Endothelial cell (in vitro differentiated cells): ENCODE measurements around the gene PDE4B. TPM values are rescaled to one million over a fixed set of nuclear protein-coding genes. Genes with fewer than 3 reads are reported as not detected.
"Not testable (repeated sequence)": the region's sequence is repeated elsewhere in the genome, so short reads cannot be mapped to it uniquely, and the experiment has no call there.

Source experiments
- DNase-seq: peaks from one replicate; pipeline ENCODE4 v3.0.0; 2021; ENCODE audit warnings: low spot score
- H3K27ac Mint-ChIP-seq: one replicate; pipeline ENCODE4 v1.8.0; 2021; ENCODE audit warnings: mixed read lengths, inconsistent platforms; ENCODE audit not compliant: unreplicated experiment
- H3K27me3 Mint-ChIP-seq: one replicate; pipeline ENCODE4 v1.8.0; 2021; ENCODE audit warnings: mild to moderate bottlenecking, moderate library complexity, mixed read lengths, inconsistent platforms; ENCODE audit not compliant: unreplicated experiment
- H3K36me3 Mint-ChIP-seq: one replicate; pipeline ENCODE4 v1.8.0; 2021; ENCODE audit warnings: mild to moderate bottlenecking, low read depth, mixed read lengths, inconsistent platforms; ENCODE audit not compliant: unreplicated experiment
- H3K4me1 Mint-ChIP-seq: one replicate; pipeline ENCODE4 v1.8.0; 2021; ENCODE audit warnings: mild to moderate bottlenecking, mixed read lengths, inconsistent platforms; ENCODE audit not compliant: unreplicated experiment
- H3K4me3 Mint-ChIP-seq: one replicate; pipeline ENCODE4 v1.8.0; 2021; ENCODE audit warnings: mild to moderate bottlenecking, mixed read lengths, inconsistent platforms; ENCODE audit not compliant: unreplicated experiment
- H3K9me3 Mint-ChIP-seq: one replicate; pipeline ENCODE4 v1.8.0; 2021; ENCODE audit warnings: mixed read lengths, inconsistent platforms; ENCODE audit not compliant: unreplicated experiment
- CTCF ChIP-seq: fragments of 200-600 bp; sonication (generic); IDR thresholded peaks from one replicate; pipeline ENCODE4 v1.5.0; 2021; ENCODE audit warnings: antibody characterized with exemption; ENCODE audit not compliant: unreplicated experiment
- total RNA-seq: library from RNA; stranded (reverse); fragmentation: NEBNext Ultra II Directional; extraction: Animal tissue kit (Norgen Biotek cat#: 25700); gene quantifications from one replicate; pipeline ENCODE4 v1.2.1, GENCODE V29; 2021; ENCODE audit not compliant: unreplicated experiment

The PDE4B gene
- total RNA-seq, 1 donor from 2014 or later: 45.6 TPM

- Mint-ChIP-seq H3K27me3 (peaks cover 2% of the 10 kb centered on the region), H3K9me3 (no peaks in the 10 kb centered on the region), H3K36me3 (no peaks in the 10 kb centered on the region), H3K27ac (no peak overlapping the region), H3K4me3 (no peak overlapping the region), H3K4me1 (no peaks in the 10 kb centered on the region)
- no peak for DNase-seq
- TF ChIP-seq CTCF: no peak
Measured at GRCh38 chr1:65964123-65964522, 171.4 kb downstream of the PDE4B start.

DNA sequence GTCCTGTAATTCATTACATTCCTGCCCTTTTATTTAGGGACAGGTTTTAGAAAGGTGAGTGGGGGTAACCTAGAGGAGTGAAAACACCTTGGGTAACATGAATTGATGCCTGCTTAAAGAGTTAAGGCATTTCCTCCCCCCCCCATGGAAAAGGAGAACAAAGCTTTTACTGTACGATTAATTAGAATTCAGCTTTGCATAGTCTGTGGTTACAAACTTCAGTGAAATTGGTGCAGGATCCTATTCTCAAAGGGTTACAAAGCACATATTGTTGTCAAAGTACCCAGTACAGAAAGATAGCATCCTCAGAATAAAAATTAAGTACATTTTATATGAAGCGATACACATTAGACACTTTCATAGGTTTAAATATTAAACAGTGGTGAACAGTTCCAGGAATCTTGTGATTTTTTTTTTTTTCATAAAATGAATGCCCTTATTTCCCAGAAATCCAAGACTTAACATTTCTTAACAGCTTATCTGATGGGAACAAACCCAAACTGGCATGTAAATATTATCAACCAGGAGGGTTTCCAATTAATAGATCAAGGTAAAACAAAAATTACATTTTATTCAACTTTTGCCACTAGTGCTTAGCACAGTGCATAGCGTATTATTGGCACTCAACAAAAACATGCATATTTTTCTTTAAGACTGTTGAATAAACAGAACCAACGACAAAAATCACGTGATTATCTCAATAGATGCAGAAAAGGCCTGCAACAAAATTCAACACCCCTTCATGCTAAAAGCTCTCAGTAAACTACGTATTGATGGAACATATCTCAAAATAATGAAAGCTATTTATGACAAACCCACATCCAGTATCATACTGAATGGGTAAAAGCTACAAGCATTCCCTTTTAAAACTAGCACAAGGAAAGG lies 172.7 kb downstream of the PDE4B start:
- DNase-seq: no peak
- H3K27ac Mint-ChIP-seq: no peak overlapping the region
- no peaks in the 10 kb centered on the region for H3K4me1 Mint-ChIP-seq
- H3K27me3 Mint-ChIP-seq: peaks cover 2% of the 10 kb centered on the region
- no peaks in the 10 kb centered on the region for H3K36me3 Mint-ChIP-seq
- no peak overlapping the region for H3K4me3 Mint-ChIP-seq
- no peak for TF ChIP-seq CTCF
- H3K9me3 Mint-ChIP-seq: no peaks in the 10 kb centered on the region

- H3K4me3 Mint-ChIP-seq, H3K27me3 Mint-ChIP-seq, H3K27ac Mint-ChIP-seq, H3K4me1 Mint-ChIP-seq, H3K36me3 Mint-ChIP-seq, H3K9me3 Mint-ChIP-seq, DNase-seq: not testable (repeated sequence)
Measured at GRCh38 chr1:65967492-65967891, 174.8 kb downstream of the PDE4B start.

GRCh38 chr1:65971547-65971946 lies 178.9 kb downstream of the PDE4B start:
- H3K4me1 Mint-ChIP-seq: no peaks in the 10 kb centered on the region

DNA sequence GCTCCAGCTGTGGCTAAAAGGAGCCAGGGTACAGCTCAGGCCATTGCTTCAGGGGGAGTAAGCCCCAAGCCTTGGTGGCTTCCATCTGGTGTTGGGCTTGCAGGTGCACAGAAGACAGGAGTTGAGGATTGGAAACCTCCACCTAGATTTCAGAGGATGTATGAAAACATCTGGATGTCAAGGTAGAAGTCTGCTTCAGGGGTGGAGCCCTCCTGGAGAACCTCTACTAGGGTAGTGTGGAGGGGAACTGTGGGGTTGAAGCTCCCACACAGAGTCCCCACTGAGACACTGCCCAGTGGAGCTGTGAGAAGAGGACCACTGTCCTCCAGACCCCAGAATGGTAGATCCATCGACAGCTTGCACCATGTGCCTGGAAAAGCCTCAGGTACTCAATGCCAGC lies 183.0 kb downstream of the PDE4B start:
- Mint-ChIP-seq H3K4me3 (no peak overlapping the region), H3K36me3 (peaks cover 12% of the 10 kb centered on the region), H3K27ac (no peak overlapping the region), H3K27me3 (peaks cover 1% of the 10 kb centered on the region), H3K4me1 (no peaks in the 10 kb centered on the region), H3K9me3 (peaks cover 13% of the 10 kb centered on the region)
- TF ChIP-seq CTCF: no peak
- DNase-seq: no peak

More at GRCh38 chr1:65971547-65971946, 178.9 kb downstream of the PDE4B start:
- DNase-seq: no peak
- no peak for TF ChIP-seq CTCF
- Mint-ChIP-seq H3K27ac (no peak overlapping the region), H3K27me3 (peaks cover 3% of the 10 kb centered on the region), H3K9me3 (peaks cover 11% of the 10 kb centered on the region), H3K4me3 (no peak overlapping the region), H3K36me3 (peaks cover 10% of the 10 kb centered on the region)
